Osteoblast (primary cell): Measurements from ENCODE around the gene PSEN2. TPM values are rescaled to one million over a fixed set of nuclear protein-coding genes. Genes with fewer than 3 reads are reported as not detected.

Source experiments
- DNase-seq: peaks from one replicate; pipeline ENCODE4 v3.0.0; 2011; ENCODE audit warnings: low spot score, mixed read lengths; ENCODE audit not compliant: insufficient read length; ENCODE audit errors: missing footprints
- H2AFZ ChIP-seq: 2 replicates; pipeline ENCODE4 v1.6.0; 2011; ENCODE audit warnings: mild to moderate bottlenecking, low read length
- H3K27ac ChIP-seq: 2 replicates; pipeline ENCODE4 v1.5.1; 2011; ENCODE audit warnings: mild to moderate bottlenecking, low read depth, low read length, moderate library complexity
- H3K27me3 ChIP-seq: 2 replicates; pipeline ENCODE4 v1.6.0; 2012; ENCODE audit warnings: mild to moderate bottlenecking, control low read depth, inconsistent platforms, low read length, moderate library complexity; ENCODE audit not compliant: insufficient read depth
- H3K36me3 ChIP-seq: 2 replicates; pipeline ENCODE4 v1.5.1; 2011; ENCODE audit warnings: mild to moderate bottlenecking, low read length, control low read depth, moderate library complexity; ENCODE audit not compliant: insufficient read depth
- H3K4me1 ChIP-seq: 2 replicates; pipeline ENCODE4 v1.5.1; 2011; ENCODE audit warnings: mild to moderate bottlenecking, low read length, control low read depth, moderate library complexity; ENCODE audit not compliant: insufficient read depth
- H3K4me2 ChIP-seq: 2 replicates; pipeline ENCODE4 v1.6.0; 2011; ENCODE audit warnings: mild to moderate bottlenecking, low read length; ENCODE audit not compliant: insufficient read depth
- H3K4me3 ChIP-seq: fragments of 200-600 bp; sonication (generic); 3 replicates; pipeline ENCODE4 v1.5.1; 2012; ENCODE audit warnings: mild to moderate bottlenecking, low read length, inconsistent platforms; ENCODE audit not compliant: insufficient read depth
- H3K79me2 ChIP-seq: 2 replicates; pipeline ENCODE4 v1.6.0; 2012; ENCODE audit warnings: mild to moderate bottlenecking, low read length, control low read depth, inconsistent platforms; ENCODE audit not compliant: insufficient read depth
- H3K9me3 ChIP-seq: 2 replicates; pipeline ENCODE4 v1.5.1; 2011; ENCODE audit warnings: low read depth, low read length, control low read depth
- H4K20me1 ChIP-seq: 2 replicates; pipeline ENCODE4 v1.6.0; 2012; ENCODE audit warnings: mild to moderate bottlenecking, low read length, control low read depth; ENCODE audit not compliant: insufficient read depth
- total RNA-seq: library from RNA; depleted of rRNA; stranded (reverse); fragments of >200 nt; gene quantifications from 2 replicates; pipeline ENCODE4 v1.2.3, GENCODE V29; 2012
- TF ChIP-seq, protein P1 (sequence below): IDR thresholded peaks from 2 replicates; pipeline ENCODE4 v1.5.1; 2011; ENCODE audit warnings: mild to moderate bottlenecking, low read depth, low read length, moderate library complexity; ENCODE audit errors: extremely low read depth

PSEN2 gene
- total RNA-seq, 1 donor, result 32.9 TPM

DNA sequence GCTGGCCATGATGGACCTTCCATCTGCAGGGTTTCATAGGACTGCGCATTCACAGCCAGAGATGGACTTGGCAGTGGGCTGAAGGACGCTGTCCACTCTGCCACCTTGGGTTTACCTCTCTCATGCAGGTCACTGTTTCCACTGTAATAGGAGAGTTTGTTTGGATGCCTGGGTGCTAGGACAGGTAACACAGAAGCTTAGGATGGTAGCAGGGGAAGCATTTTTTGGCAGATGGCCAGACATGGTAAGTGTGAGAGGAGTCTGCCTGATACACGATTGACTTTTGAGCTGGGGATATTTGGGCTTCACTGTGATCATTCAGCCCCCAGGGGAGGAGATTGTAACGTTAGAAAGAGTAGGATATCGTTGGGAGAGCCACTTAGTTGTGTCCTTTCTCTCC lies 11.8 kb downstream of the PSEN2 start:
- Histone ChIP-seq H3K4me2 (peak overlapping the region; percentile 49), H3K27ac (no peak overlapping the region), H3K36me3 (no peaks in the 10 kb centered on the region), H3K79me2 (no peaks in the 10 kb centered on the region), H2AFZ (peak overlapping the region; percentile 64), H3K4me1 (peaks cover 8% of the 10 kb centered on the region), H4K20me1 (peaks cover 5% of the 10 kb centered on the region), H3K4me3 (peak overlapping the region; percentile 24), H3K9me3 (no peaks in the 10 kb centered on the region), H3K27me3 (no peaks in the 10 kb centered on the region)
- TF ChIP-seq, protein P1, sequence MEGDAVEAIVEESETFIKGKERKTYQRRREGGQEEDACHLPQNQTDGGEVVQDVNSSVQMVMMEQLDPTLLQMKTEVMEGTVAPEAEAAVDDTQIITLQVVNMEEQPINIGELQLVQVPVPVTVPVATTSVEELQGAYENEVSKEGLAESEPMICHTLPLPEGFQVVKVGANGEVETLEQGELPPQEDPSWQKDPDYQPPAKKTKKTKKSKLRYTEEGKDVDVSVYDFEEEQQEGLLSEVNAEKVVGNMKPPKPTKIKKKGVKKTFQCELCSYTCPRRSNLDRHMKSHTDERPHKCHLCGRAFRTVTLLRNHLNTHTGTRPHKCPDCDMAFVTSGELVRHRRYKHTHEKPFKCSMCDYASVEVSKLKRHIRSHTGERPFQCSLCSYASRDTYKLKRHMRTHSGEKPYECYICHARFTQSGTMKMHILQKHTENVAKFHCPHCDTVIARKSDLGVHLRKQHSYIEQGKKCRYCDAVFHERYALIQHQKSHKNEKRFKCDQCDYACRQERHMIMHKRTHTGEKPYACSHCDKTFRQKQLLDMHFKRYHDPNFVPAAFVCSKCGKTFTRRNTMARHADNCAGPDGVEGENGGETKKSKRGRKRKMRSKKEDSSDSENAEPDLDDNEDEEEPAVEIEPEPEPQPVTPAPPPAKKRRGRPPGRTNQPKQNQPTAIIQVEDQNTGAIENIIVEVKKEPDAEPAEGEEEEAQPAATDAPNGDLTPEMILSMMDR, result no peak
- no peak for DNase-seq

DNA sequence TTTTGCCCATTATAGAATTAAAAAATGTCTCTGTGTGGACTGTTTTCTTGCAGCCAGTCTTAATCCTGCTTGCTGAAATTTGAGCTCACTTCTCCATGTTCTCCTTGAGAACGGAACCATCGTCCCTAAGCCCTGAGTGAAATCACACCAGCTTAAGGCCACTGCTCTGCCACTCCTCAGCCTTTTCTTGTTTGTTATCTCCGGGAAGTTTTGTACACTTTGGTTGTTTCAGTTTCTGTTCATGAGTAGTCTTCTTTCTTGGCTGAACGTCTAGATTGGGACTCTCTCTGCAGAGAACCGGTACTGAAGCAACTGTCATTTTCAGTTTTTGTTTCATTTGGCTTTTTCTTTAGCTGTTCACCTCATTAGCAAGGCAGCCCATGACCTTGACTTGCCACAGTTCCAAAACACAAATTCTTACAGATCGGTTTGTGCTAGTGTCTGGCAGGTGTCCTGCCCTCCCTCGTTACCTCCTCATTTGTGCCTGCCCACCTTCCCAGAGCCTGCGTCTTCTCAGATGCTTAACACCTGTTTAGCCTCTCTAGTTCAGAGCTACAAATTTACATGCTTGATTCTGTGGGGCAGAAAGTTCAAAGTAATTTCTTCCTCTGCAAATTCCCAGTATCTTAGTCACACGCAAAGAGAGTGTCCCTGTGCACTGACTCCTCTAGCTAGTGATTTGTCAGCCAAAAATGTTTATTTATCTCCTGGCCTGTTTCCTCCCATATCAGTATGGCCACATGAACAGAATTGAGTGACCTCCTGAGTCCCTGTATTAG lies 12.4 kb downstream of the PSEN2 start:
- H4K20me1 ChIP-seq, result peaks cover 5% of the 10 kb centered on the region
- peak overlapping the region; percentile 64 for H2AFZ ChIP-seq
- H3K36me3 ChIP-seq, result no peaks in the 10 kb centered on the region
- no peaks in the 10 kb centered on the region for H3K79me2 ChIP-seq
- H3K9me3 ChIP-seq, result no peaks in the 10 kb centered on the region
- H3K4me3 ChIP-seq, result peak overlapping the region; percentile 24
- no peaks in the 10 kb centered on the region for H3K27me3 ChIP-seq
- DNase-seq, result peak; percentile 89
- H3K4me1 ChIP-seq, result peaks cover 8% of the 10 kb centered on the region
- TF ChIP-seq, protein P1, result no peak
- H3K4me2 ChIP-seq, result peak overlapping the region; percentile 49
- no peak overlapping the region for H3K27ac ChIP-seq

DNA sequence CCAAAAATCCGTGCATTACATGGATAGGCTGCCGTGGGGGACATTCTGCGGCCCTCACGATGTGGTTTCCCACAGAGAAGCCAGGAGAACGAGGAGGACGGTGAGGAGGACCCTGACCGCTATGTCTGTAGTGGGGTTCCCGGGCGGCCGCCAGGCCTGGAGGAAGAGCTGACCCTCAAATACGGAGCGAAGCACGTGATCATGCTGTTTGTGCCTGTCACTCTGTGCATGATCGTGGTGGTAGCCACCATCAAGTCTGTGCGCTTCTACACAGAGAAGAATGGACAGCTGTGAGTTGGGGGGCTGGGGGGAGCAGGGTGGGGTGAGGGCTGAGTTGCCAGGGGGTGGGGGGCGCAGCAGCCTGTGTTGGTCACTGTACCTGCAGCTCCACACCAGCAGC lies 13.2 kb downstream of the PSEN2 start:
- no peaks in the 10 kb centered on the region for H3K36me3 ChIP-seq
- H3K27ac ChIP-seq, result no peak overlapping the region
- peaks cover 8% of the 10 kb centered on the region for H3K4me1 ChIP-seq
- no peaks in the 10 kb centered on the region for H3K27me3 ChIP-seq
- TF ChIP-seq, protein P1, result no peak
- H3K9me3 ChIP-seq, result no peaks in the 10 kb centered on the region
- peaks cover 5% of the 10 kb centered on the region for H4K20me1 ChIP-seq
- H3K4me3 ChIP-seq, result no peak overlapping the region
- H3K4me2 ChIP-seq, result no peak overlapping the region
- H2AFZ ChIP-seq, result no peak overlapping the region
- no peak for DNase-seq
- H3K79me2 ChIP-seq, result no peaks in the 10 kb centered on the region

DNA sequence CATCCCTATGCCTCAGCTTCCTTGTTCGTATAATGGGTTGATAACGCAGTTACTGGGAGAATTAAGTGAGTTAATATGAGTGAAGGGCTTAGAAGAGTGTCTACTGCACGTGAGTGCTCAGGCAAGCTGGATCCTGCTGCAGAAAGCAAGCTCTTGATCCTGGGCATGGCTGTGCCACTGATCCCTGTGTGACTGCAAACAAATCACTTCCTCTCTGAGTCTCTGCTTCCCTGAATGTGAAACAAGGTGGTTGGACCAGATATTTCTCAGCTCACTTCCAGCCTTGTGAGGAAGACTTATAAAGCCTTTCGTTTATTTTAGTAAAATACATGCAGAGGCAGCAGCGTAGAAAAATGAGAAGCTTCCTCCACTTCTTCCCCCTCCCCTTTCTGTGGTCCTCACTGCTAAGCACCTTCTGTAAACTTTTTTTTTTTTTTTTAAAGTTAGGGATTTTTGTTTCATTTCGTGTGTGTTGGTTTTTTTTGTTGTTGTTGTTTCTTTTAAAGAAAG lies 13.8 kb downstream of the PSEN2 start:
- no peaks in the 10 kb centered on the region for H3K79me2 ChIP-seq
- TF ChIP-seq, protein P1, result no peak
- H4K20me1 ChIP-seq, result peaks cover 5% of the 10 kb centered on the region
- no peaks in the 10 kb centered on the region for H3K9me3 ChIP-seq
- H3K27me3 ChIP-seq, result no peaks in the 10 kb centered on the region
- H3K27ac ChIP-seq, result no peak overlapping the region
- DNase-seq, result no peak
- peaks cover 8% of the 10 kb centered on the region for H3K4me1 ChIP-seq
- H3K36me3 ChIP-seq, result no peaks in the 10 kb centered on the region
- H3K4me3 ChIP-seq, result no peak overlapping the region
- no peak overlapping the region for H2AFZ ChIP-seq
- H3K4me2 ChIP-seq, result no peak overlapping the region
